Measurements from ENCODE around the gene OR14A16.

Gene OR14A16

GRCh38 chr1:247862756-247863155 is 38.8 kb upstream of the OR14A16 start:
- ATAC-seq, result no peak

DNA sequence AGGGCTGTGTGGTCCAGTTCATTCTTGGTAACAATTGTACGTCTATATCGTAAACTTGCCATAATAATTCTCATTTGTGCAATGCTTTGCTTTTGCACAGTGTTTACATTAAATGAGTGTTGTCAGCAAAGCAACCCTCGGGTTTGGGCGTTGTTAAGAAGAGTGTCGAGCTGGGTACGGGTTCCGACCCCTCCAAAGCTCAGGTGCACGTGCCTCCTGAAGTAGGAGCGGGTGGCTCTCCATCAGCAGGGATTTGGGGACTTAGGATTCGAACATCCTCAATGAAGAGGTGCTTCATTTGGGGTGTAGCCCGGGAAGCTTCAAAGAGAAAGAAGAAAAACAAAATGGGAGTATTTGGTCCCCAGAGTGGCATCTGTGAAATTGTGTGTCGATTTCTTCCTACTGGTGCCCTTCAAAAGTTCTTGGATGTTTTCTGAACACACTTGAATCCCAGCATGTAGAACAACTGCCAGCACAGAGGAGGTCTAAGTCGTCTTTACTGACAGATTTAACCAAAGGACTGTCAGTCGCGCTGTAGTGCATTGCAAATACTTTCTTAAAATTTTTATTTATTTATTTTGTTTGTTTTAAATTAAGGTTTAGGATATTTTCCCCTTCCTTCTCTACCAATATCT is 34.2 kb upstream of the OR14A16 start:
- no peak for TF ChIP-seq ZNF8 (CRISPR knock-in tag; IDR thresholded peaks at IDR 0.05)
- no peak for TF ChIP-seq TOX (CRISPR knock-in tag; IDR thresholded peaks at IDR 0.05; ENCODE audit: borderline replicate concordance)
- TF ChIP-seq SNAI2 (CRISPR knock-in tag; IDR thresholded peaks at IDR 0.05), result no peak
- TF ChIP-seq PPARA (CRISPR knock-in tag; IDR thresholded peaks at IDR 0.05; ENCODE audit: borderline replicate concordance), result no peak
- no peak for TF ChIP-seq ESRRG (CRISPR knock-in tag; IDR thresholded peaks at IDR 0.05)
- no peak for ATAC-seq

More at GRCh38 chr1:247862756-247863155, 38.8 kb upstream of the OR14A16 start:
- TF ChIP-seq RARB (CRISPR knock-in tag; IDR thresholded peaks at IDR 0.05), result no peak
- TF ChIP-seq SNAI2 (CRISPR knock-in tag; IDR thresholded peaks at IDR 0.05), result no peak
- TF ChIP-seq, protein P1, sequence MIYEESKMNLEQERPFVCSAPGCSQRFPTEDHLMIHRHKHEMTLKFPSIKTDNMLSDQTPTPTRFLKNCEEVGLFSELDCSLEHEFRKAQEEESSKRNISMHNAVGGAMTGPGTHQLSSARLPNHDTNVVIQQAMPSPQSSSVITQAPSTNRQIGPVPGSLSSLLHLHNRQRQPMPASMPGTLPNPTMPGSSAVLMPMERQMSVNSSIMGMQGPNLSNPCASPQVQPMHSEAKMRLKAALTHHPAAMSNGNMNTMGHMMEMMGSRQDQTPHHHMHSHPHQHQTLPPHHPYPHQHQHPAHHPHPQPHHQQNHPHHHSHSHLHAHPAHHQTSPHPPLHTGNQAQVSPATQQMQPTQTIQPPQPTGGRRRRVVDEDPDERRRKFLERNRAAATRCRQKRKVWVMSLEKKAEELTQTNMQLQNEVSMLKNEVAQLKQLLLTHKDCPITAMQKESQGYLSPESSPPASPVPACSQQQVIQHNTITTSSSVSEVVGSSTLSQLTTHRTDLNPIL (CRISPR knock-in tag; IDR thresholded peaks at IDR 0.05; ENCODE audit: low read depth), result no peak
- no peak for TF ChIP-seq ZNF8 (CRISPR knock-in tag; IDR thresholded peaks at IDR 0.05)
- no peak for TF ChIP-seq GLIS3 (CRISPR knock-in tag; IDR thresholded peaks at IDR 0.05)

DNA sequence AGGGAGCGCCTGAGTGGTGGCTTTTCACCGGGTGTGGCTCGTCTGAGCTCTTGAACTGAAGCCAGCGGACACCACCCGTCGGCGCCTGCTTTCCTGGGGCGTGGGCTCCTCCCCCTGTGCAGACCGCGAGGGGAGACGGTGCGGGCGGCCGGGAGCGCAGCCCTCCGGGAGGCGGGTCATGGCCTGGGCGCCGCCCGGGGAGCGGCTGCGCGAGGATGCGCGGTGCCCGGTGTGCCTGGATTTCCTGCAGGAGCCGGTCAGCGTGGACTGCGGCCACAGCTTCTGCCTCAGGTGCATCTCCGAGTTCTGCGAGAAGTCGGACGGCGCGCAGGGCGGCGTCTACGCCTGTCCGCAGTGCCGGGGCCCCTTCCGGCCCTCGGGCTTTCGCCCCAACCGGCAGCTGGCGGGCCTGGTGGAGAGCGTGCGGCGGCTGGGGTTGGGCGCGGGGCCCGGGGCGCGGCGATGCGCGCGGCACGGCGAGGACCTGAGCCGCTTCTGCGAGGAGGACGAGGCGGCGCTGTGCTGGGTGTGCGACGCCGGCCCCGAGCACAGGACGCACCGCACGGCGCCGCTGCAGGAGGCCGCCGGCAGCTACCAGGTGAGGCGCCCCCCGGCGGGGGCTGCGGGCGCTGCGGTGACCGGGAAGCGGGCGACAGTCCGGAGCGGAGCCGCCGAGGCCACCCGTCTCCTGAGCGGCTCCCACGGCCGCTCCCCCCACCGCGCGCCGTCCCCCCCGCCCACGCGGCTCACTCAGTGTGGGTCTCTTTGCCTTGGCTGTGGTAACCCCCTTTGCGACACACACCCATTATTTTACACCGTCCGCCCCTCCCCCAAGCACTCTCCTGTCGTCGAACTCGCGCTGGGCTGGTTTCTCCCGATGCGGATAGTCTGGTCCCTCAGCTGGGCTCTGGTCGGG is 33.4 kb upstream of the OR14A16 start, which contains the start of gene TRIM58:
TSS of gene TRIM58 (plus strand) at position 119 of the 916 bp plus-strand sequence. CDS start at position 179, 60 bp downstream.
- no peak; the same call in 2 of the 3 replicates for ATAC-seq

More for the DNA sequence above, 33.4 kb upstream of the OR14A16 start, which contains the start of gene TRIM58:
- no peak for TF ChIP-seq TSHZ2 (CRISPR knock-in tag; IDR thresholded peaks at IDR 0.05)
- TF ChIP-seq ZNF565 (CRISPR knock-in tag; conservative IDR thresholded peaks at IDR 0.05; ENCODE audit: low read depth), result no peak
- no peak for TF ChIP-seq TCF4 (CRISPR knock-in tag; IDR thresholded peaks at IDR 0.05; ENCODE audit: borderline replicate concordance)
- TF ChIP-seq ZNF8 (CRISPR knock-in tag; IDR thresholded peaks at IDR 0.05), result no peak
- TF ChIP-seq, protein P2, sequence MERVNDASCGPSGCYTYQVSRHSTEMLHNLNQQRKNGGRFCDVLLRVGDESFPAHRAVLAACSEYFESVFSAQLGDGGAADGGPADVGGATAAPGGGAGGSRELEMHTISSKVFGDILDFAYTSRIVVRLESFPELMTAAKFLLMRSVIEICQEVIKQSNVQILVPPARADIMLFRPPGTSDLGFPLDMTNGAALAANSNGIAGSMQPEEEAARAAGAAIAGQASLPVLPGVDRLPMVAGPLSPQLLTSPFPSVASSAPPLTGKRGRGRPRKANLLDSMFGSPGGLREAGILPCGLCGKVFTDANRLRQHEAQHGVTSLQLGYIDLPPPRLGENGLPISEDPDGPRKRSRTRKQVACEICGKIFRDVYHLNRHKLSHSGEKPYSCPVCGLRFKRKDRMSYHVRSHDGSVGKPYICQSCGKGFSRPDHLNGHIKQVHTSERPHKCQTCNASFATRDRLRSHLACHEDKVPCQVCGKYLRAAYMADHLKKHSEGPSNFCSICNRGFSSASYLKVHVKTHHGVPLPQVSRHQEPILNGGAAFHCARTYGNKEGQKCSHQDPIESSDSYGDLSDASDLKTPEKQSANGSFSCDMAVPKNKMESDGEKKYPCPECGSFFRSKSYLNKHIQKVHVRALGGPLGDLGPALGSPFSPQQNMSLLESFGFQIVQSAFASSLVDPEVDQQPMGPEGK (CRISPR knock-in tag; IDR thresholded peaks at IDR 0.05; ENCODE audit: borderline replicate concordance), result no peak
- no peak for TF ChIP-seq PPARA (CRISPR knock-in tag; IDR thresholded peaks at IDR 0.05; ENCODE audit: borderline replicate concordance)
- no peak for TF ChIP-seq ESRRG (CRISPR knock-in tag; IDR thresholded peaks at IDR 0.05)
- no peak for TF ChIP-seq OSR1 (CRISPR knock-in tag; IDR thresholded peaks at IDR 0.05)
- TF ChIP-seq ZNF70 (CRISPR knock-in tag; IDR thresholded peaks at IDR 0.05), result no peak
- TF ChIP-seq TOX (CRISPR knock-in tag; IDR thresholded peaks at IDR 0.05; ENCODE audit: borderline replicate concordance), result no peak
- TF ChIP-seq ZFP30 (CRISPR knock-in tag; IDR thresholded peaks at IDR 0.05), result no peak
- TF ChIP-seq, protein P1 (CRISPR knock-in tag; IDR thresholded peaks at IDR 0.05; ENCODE audit: low read depth), result no peak
- no peak for TF ChIP-seq ZC3H10 (CRISPR knock-in tag; IDR thresholded peaks at IDR 0.05)

All from SK-N-SH treated with all-trans-retinoic acid at 6 μM for 48 hours (cell line).